K562 (cell line): ENCODE results near the gene SUPT5H. TPM values are rescaled to one million over a fixed set of nuclear protein-coding genes. Genes with fewer than 3 reads are reported as not detected.

Experiments
- FOSL1 ChIP-seq: fragments of 200-800 bp; sonication (Bioruptor generic); conservative IDR thresholded peaks from 2 replicates; pipeline ENCODE4 v1.6.1; 2016; ENCODE audit warnings: missing genetic modification characterization, missing compliant biosample characterization
- HCFC1 ChIP-seq: IDR thresholded peaks from 2 replicates; pipeline ENCODE4 v1.6.1; 2012; ENCODE audit warnings: low read depth, low read length, improper control_type of control experiment
- JUND ChIP-seq, 2 experiments: IDR thresholded peaks; 2 replicates in 1 of 2; 3 replicates in 1 of 2; pipeline ENCODE4 v1.6.1; 2011; ENCODE audit warnings: borderline replicate concordance in 2 of 2, low read depth in 2 of 2, low read length in 2 of 2, improper control_type of control experiment in 1 of 2, missing biosample characterization in 1 of 2, missing genetic modification characterization in 1 of 2, missing genetic modification reagents in 1 of 2
- MBD2 ChIP-seq: sonication (generic); IDR thresholded peaks from 2 replicates; pipeline ENCODE4 v1.6.1; 2016; ENCODE audit warnings: low read depth, borderline replicate concordance
- NFE2 ChIP-seq: IDR thresholded peaks from 2 replicates; pipeline ENCODE4 v1.6.1; 2014; ENCODE audit warnings: antibody characterized with exemption, low read depth
- NFYB ChIP-seq: IDR thresholded peaks from 2 replicates; pipeline ENCODE4 v1.6.1; 2011; ENCODE audit warnings: mild to moderate bottlenecking, moderate library complexity; ENCODE audit not compliant: insufficient read length; ENCODE audit errors: extremely low read depth
- PCBP2 ChIP-seq: fragments of 200-400 bp; formaldehyde crosslinking; IDR thresholded peaks from 2 replicates; pipeline ENCODE4 v1.6.1; 2018; ENCODE audit warnings: low read length, low read depth, mild to moderate bottlenecking, moderate library complexity; ENCODE audit not compliant: poor library complexity, severe bottlenecking
- RBM25 ChIP-seq: fragments of 200-400 bp; formaldehyde crosslinking; IDR thresholded peaks from 2 replicates; pipeline ENCODE4 v1.6.1; 2018; ENCODE audit warnings: low read length, low read depth, moderate library complexity; ENCODE audit not compliant: severe bottlenecking
- RNF2 ChIP-seq: sonication (generic); IDR thresholded peaks from 2 replicates; pipeline ENCODE4 v1.6.1; 2016
- SMAD2 ChIP-seq: fragments of 150-350 bp; IDR thresholded peaks from 2 replicates; pipeline ENCODE4 v1.6.1; 2014; ENCODE audit warnings: low read depth, mild to moderate bottlenecking, low read length
- SMARCB1 ChIP-seq: IDR thresholded peaks from 2 replicates; pipeline ENCODE4 v1.6.1; 2011; ENCODE audit warnings: improper control_type of control experiment, low read depth; ENCODE audit not compliant: insufficient read length
- ZFPM2 ChIP-seq: fragments of 250-450 bp; sonication (Bioruptor Pico); IDR thresholded peaks from 2 replicates; pipeline ENCODE4 v1.5.1; 2022; ENCODE audit warnings: mild to moderate bottlenecking
- ZNF217 ChIP-seq: sonication (generic); formaldehyde crosslinking; IDR thresholded peaks from 2 replicates; pipeline ENCODE4 v1.8.0; 2022; ENCODE audit warnings: mild to moderate bottlenecking, missing genetic modification reagents
- ZNF644 ChIP-seq: fragments of 200-800 bp; sonication (Bioruptor generic); IDR thresholded peaks from 2 replicates; pipeline ENCODE4 v1.6.1; 2016; ENCODE audit warnings: low read depth, missing genetic modification characterization, missing compliant biosample characterization
- ZNF75A ChIP-seq: fragments of 450-650 bp; formaldehyde crosslinking; IDR thresholded peaks from 2 replicates; pipeline ENCODE4 v1.4.0; 2020; ENCODE audit warnings: mild to moderate bottlenecking
- ZSCAN29 ChIP-seq: fragments of 450-650 bp; IDR thresholded peaks from 2 replicates; pipeline ENCODE4 v1.6.1; 2017
- polyA plus RNA-seq, 8 experiments: library from polyadenylated mRNA; depleted of rRNA in 4 of 8; stranded (reverse) in 5 of 8; unstranded in 3 of 8; fragments of >200 nt; fragmentation: Nextera tagmentation in 2 of 8; fragmentation: Illumina TruSeq in 1 of 8; extraction: Ambion mirVana in 2 of 8; extraction: Trizol in 1 of 8; gene quantifications; 2 replicates each; pipeline versions ENCODE4 v1.2.1 to v1.2.3, GENCODE V29; 2011 to 2014; ENCODE audit warnings: inconsistent platforms in 1 of 8, missing spikeins in 1 of 8
- total RNA-seq, 7 experiments: library from RNA; depleted of rRNA in 6 of 7; stranded (reverse); fragments of >200 nt in 6 of 7; fragmentation: Illumina TruSeq in 2 of 7; extraction: Trizol in 2 of 7; gene quantifications; 2 replicates each; pipeline versions ENCODE4 v1.2.1 to v1.2.3, GENCODE V29; 2011 to 2021; ENCODE audit warnings: low replicate concordance in 1 of 7
- TF ChIP-seq, protein P1 (sequence below): fragments of 450-650 bp; IDR thresholded peaks from 2 replicates; pipeline ENCODE4 v1.6.1; 2016; ENCODE audit warnings: low read depth, mild to moderate bottlenecking, moderate library complexity
- TF ChIP-seq, protein P2 (sequence below): fragments of 450-650 bp; formaldehyde crosslinking; IDR thresholded peaks from 2 replicates; pipeline ENCODE4 v1.4.0; 2022; ENCODE audit warnings: missing genetic modification characterization
- TF ChIP-seq, protein P3 (sequence below), 2 experiments: fragments of 450-650 bp; IDR thresholded peaks; 2 replicates each; pipeline ENCODE4 v1.6.1; 2016
- TF ChIP-seq, protein P4 (sequence below): sonication (generic); formaldehyde crosslinking; IDR thresholded peaks from 2 replicates; pipeline ENCODE4 v1.8.0; 2022; ENCODE audit warnings: missing genetic modification reagents, mild to moderate bottlenecking, moderate library complexity, borderline replicate concordance
- TF ChIP-seq, protein P5 (sequence below), 2 experiments: fragments of 450-650 bp in 1 of 2; sonication (generic) in 1 of 2; formaldehyde crosslinking in 1 of 2; IDR thresholded peaks in 1 of 2; conservative IDR thresholded peaks in 1 of 2; 2 replicates each; pipeline versions ENCODE4 v1.6.1 to v1.8.1; 2016 to 2023; ENCODE audit warnings: mild to moderate bottlenecking in 2 of 2, moderate library complexity in 2 of 2, inconsistent platforms in 1 of 2, missing genetic modification reagents in 1 of 2

SUPT5H gene
- total and polyA plus RNA-seq, 9 of the 15 experiments (the other 6 are each of a cell fraction or from before 2014, with no cell fraction given): 13.3 to 85.9 (median 35.9) TPM

DNA sequence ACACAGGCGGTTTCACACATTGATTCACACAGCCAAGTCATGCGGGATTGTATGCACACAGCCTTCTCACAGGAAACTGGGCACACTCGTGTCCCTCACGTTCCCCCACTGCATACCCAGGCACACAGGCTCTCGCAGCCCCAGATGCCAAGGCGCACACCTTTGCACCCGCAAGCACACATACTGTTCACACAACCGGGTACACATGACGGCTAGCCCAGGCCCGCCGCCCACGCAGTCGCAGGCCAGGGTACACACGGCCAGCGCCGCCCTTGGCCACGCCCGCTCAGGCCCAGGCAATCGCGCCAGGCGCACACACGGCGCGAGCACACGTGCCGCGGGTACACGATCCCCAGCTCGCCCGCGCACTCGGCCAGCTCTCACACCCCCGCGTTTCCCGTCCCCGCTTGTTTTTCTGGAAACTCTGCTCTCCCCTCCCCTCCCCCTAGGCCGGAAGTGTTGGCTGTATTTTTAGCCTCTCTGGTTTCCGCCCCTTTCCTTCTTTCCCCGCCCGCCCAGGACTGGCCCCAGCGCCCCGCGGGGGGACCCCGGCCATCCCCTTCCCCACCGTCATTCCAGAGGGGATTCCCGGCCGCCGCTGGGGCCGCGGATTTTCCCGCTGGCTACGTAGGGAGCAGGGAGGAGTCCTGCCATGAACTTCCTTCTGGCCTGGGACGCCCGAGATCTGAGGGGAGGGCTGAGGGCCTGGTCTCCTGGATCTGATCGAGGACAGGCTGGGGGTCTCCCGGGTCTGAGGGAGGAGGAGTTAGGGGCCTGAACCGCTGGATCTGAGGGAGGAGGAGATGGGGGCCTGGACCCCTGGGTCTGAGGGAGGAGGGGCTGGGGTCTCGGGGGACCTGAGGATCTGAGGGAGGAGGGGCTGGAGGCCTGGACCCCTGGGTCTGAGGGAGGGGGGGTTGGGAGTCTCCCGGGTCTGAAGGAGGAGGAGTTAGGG, 42.8 kb upstream of the SUPT5H start (continued):
- TF ChIP-seq HCFC1 (no peak), FOSL1 (tag) (no peak; the same call in 1 of the 2 replicates), RBM25 (no peak), SMAD2 (no peak), ZSCAN29 (0 out of 2 replicates have a peak, but pooled peaks have one; percentile 38), ZFPM2 (CRISPR knock-in tag) (no peak), ZNF75A (CRISPR knock-in tag) (no peak), ZNF217 (CRISPR knock-in tag) (no peak), JUND (IDR thresholded peaks at IDR 0.05; ENCODE audit: borderline replicate concordance, low read depth, low read length) (peak; percentile 43; the same call in 1 of the 2 replicates), JUND (tag; IDR thresholded peaks at IDR 0.05; ENCODE audit: borderline replicate concordance, low read depth, low read length) (peak; percentile 64; the same call in 2 of the 3 replicates), MBD2 (0 out of 2 replicates have a peak, but pooled peaks have one; percentile 14), SMARCB1 (no peak), ZNF644 (tag) (0 out of 2 replicates have a peak, but pooled peaks have one; percentile 40), RNF2 (peak; percentile 91), PCBP2 (no peak), NFE2 (peak; percentile 52), NFYB (no peak)
- TF ChIP-seq, protein P1, sequence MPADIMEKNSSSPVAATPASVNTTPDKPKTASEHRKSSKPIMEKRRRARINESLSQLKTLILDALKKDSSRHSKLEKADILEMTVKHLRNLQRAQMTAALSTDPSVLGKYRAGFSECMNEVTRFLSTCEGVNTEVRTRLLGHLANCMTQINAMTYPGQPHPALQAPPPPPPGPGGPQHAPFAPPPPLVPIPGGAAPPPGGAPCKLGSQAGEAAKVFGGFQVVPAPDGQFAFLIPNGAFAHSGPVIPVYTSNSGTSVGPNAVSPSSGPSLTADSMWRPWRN: peak; percentile 84
- TF ChIP-seq, protein P2, sequence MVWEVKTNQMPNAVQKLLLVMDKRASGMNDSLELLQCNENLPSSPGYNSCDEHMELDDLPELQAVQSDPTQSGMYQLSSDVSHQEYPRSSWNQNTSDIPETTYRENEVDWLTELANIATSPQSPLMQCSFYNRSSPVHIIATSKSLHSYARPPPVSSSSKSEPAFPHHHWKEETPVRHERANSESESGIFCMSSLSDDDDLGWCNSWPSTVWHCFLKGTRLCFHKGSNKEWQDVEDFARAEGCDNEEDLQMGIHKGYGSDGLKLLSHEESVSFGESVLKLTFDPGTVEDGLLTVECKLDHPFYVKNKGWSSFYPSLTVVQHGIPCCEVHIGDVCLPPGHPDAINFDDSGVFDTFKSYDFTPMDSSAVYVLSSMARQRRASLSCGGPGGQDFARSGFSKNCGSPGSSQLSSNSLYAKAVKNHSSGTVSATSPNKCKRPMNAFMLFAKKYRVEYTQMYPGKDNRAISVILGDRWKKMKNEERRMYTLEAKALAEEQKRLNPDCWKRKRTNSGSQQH (CRISPR knock-in tag): no peak
- TF ChIP-seq, protein P3, sequence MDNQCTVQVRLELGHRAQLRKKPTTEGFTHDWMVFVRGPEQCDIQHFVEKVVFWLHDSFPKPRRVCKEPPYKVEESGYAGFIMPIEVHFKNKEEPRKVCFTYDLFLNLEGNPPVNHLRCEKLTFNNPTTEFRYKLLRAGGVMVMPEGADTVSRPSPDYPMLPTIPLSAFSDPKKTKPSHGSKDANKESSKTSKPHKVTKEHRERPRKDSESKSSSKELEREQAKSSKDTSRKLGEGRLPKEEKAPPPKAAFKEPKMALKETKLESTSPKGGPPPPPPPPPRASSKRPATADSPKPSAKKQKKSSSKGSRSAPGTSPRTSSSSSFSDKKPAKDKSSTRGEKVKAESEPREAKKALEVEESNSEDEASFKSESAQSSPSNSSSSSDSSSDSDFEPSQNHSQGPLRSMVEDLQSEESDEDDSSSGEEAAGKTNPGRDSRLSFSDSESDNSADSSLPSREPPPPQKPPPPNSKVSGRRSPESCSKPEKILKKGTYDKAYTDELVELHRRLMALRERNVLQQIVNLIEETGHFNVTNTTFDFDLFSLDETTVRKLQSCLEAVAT (IDR thresholded peaks at IDR 0.05): peak in 1 of 2 experiments; percentile 77; a peak in 2 of 4 replicates
- TF ChIP-seq, protein P4, sequence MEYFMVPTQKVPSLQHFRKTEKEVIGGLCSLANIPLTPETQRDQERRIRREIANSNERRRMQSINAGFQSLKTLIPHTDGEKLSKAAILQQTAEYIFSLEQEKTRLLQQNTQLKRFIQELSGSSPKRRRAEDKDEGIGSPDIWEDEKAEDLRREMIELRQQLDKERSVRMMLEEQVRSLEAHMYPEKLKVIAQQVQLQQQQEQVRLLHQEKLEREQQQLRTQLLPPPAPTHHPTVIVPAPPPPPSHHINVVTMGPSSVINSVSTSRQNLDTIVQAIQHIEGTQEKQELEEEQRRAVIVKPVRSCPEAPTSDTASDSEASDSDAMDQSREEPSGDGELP (CRISPR knock-in tag): peak; percentile 86
- TF ChIP-seq, protein P5, sequence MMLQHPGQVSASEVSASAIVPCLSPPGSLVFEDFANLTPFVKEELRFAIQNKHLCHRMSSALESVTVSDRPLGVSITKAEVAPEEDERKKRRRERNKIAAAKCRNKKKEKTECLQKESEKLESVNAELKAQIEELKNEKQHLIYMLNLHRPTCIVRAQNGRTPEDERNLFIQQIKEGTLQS (IDR thresholded peaks at IDR 0.05): no peak
- TF ChIP-seq, protein P5 (CRISPR knock-in tag; conservative IDR thresholded peaks at IDR 0.05): no peak
